GM21423 (cell line): Measurements from ENCODE around the gene TCP11L2.

Experiments used
- ATAC-seq: cut with Tn5 transposase; IDR thresholded peaks from one replicate; pipeline ENCODE4 v1.9.1; 2021; ENCODE audit warnings: mild to moderate bottlenecking, moderate library complexity; ENCODE audit not compliant: unreplicated experiment

TCP11L2 gene

DNA sequence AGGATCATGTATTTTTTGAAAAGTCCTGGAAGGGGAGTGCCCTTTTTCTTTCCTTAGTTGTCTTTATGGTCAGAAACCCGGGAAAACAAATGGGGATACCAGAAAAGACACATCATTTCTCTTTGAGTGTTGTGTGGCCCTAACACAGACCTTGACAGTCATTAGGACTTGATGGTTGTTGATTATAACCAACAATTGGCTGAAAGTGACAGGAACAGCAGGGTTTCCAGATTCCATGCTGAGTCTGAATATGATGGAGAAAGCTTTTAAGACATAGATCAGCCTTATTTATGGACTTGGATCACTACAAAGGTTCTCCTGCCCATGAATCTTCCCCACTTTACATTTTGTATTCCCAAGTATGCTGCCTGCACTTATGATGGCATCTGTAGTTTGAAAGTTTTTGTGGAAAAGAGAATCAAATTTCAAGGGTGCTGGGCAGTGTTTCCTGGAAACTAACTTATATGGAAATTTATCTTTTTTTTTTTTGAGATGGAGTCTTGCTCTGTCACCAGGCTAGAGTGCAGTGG is 85.4 kb downstream of the TCP11L2 start:
- ATAC-seq, result no peak

DNA sequence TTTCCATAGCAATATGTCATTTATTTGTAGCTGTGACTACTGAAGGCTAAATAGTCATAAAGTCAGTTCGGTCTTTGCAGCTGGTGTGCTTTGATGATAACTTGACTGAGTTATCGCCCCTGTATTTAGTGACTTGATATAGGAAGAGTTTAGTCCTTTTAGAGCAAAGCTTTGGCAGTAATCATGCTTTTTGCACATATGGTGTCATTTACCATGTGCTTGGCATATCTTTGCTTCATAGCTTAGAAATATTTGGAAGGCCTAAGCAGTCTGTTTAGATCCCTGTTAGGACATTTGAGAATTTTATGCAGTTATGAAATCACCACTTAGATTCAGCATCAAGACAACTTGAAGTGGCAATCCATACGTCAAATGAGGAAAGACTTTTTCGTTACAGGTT is 86.6 kb downstream of the TCP11L2 start:
- no peak for ATAC-seq

DNA sequence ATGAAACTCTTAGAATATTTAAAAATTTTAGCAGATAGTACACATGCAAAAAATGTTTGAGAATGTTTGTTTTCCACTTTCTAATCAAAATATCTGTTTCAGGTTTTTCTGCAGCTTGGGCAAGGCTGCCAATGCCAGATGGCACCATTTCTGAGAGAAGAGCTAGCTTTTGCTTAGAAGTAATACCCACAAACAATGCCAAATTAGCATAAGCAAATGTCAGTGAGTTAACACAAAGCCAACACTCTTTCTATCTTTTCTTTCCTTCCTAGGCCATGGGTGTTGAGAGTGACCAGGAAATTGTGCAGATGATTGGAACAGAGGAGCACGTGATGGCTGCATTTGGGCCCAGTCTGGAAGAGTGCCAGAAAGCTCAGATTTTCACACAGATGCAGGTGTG is 90.2 kb downstream of the TCP11L2 start:
- ATAC-seq, result no peak
